NCI-H128 (cell line): ENCODE results near the gene ZBED5.
"Not testable (repeated sequence)": the region's sequence is repeated elsewhere in the genome, so short reads cannot be mapped to it uniquely, and the experiment has no call there.

ENCODE experiments used
- DNase-seq: peaks from one replicate; lab custom pipeline; 2025; ENCODE audit not compliant: unreplicated experiment; lab: John Stamatoyannopoulos, UW

ZBED5 gene

DNA sequence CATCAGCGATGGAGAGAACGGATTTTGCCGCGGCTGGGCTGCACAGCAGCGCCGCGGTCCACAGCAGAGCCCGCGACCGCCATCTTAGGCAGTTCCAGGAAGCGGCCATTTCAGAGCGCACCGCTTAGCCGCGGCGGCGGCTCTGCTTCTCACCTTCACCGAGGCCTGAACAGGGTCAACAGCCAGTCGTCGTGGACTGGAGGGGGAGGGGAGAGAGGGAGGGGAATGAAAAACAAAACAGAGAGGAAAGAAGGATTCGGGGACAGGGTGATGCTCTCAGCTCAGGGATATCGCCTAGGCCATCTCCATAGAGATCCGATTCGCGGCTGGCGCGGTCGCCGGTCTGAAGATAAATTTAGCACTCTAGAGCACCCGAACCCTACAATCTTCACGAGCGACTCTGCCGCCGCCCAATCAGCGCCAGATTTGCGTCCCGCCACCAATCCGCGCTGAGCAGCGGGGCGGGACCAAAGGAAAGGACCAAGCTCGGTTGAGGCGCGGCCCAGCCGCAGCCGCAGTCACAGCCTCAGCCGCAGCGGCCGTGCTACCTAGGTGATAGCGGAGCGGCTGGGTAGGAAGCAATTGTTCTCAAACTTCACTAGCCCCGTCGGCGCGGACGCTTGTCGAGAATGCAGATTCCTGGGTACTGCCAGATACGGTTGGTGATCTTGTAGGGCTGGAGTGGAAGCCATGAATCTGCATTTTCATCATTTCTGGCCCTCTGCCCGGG lies at the start of gene ZBED5:
TSS of gene ZBED5 (minus strand) at position 345 of the 730 bp plus-strand sequence. CDS start 3,108 bp downstream, outside the sequence.
- DNase-seq = peak; percentile 96

DNA sequence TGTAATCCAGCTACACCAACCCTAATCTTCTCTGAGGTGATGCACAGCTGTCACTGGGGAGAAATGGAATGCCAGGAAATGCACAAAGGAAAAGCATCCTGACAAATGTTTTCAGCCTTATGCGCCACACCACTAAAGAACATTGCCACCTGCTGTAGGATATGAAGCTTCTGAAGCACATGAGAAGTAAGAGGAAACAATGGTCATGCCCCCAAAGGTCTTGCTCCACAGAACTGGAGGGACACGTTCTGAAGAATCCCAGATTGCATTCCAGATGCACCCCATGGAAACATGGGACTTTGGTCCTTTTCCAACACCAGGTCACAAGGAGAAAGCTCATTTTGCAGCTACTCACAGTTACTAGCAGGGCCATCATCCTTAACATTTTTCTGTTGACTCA lies 48.7 kb upstream of the ZBED5 start:
- DNase-seq = no peak

DNA sequence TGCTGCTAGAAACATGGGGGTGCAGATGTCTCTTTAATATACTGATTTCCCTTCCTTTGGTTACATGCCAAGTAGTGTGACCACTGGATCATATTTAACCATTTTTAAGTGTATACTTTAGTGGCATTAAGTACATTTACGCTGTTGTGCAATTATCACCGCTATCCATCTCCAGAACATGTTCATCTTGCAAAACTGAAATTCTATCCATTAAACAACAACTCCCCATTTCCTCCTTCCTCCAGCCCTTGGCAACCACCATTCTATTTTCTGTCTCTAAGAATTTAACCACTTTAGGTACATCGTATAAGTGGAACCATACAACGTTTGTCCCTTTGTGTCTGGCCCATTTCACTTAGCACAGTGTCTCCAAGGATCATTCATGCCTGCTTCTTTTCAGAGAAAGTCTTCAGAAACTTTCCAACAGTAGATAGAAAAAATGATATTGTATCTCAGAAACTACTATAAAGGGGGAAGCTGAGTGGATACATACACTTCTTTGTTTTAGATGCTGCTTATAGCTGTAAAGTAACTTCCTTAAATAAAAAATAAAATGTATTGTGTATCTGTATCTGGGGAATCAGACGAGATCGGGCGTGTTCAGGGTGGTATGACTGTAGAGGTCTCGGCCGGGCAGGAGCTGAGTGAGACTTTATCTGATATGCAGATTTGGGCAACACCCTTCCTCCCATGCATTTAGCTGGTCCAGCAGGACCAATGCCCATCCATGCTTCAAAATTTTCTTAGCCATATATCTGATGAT lies 44.6 kb upstream of the ZBED5 start:
- peak; percentile 32 for DNase-seq

DNA sequence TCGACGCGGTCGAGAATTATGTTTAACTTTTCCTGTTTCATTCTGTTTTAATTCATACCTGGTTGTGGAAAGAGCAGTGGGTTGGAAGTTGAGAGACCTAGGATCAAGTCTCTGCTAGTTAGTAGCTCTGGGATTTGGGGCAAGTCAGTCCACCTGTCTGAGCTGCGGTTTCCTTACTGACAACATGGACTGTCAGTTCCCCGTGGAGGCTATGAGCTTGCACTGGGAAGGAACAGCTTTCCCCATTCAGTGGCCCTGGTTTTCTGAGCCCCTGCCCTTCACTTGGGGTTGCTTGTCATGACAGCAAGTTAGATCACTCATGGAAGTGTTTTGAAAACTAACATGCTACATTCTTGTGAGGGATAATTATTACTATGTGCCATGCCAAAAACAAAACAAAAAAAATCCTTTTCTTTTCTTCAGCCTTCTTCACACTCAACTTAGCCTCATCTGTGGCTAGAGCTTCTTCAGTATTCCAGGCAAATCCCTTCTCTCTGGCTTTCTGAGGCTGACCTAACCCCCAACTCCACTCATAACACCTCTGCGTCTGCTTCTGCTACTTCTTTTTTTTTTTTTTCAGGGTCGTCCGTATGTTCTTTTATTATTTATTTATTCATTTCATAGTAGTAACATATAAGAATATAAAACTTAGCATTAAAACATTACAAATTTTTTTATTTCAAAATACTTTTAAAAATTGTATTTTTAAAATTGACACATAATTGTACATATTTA lies 43.0 kb upstream of the ZBED5 start:
- no peak for DNase-seq

DNA sequence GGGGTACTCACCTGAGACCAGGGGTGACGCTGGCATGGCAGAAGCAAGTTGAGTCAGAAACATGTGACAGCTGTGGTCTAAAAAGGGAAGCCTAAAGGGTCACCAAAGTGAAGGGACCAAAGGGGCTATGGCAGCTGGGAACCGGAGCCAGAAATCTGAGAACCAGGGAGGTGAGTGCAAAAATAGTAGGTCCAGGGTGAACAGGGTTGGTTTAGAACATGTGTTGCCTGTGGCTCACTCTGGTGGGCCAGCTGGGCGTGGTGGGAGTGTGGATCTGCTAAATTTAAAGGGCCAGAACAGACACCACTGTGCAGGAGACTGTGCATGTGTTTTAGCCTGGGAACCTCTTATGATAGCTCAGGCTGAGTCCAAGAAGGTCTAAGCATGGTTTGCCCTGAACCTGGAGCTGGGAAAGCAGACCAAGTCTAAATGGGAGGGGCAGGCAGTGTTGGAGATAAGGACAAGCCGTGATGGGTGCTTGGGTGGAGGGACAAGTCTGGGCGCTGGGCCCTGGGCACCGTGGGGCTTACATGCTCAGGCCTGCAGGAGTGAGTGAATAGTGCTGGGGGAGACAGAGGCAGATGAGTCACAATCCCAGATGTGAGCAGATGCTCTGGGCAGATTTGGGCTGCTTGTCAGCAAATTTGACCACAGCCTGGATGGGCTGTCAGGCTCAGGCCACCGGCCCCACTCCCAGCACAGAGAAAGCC lies 41.4 kb upstream of the ZBED5 start:
- no peak for DNase-seq

DNA sequence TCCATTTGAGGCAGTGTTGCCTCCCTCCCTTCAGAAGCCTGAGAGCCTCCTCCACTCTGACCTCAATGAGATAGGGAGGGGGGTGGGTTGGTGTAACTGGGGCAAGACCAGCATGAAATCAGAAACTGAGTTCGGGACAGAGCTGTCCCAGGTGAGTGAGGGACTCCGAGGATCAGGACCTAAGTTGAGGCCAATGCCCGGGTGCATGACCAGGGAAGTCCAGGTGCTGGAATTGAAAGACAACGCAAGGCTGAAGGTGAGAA lies 40.8 kb upstream of the ZBED5 start:
- DNase-seq = no peak

DNA sequence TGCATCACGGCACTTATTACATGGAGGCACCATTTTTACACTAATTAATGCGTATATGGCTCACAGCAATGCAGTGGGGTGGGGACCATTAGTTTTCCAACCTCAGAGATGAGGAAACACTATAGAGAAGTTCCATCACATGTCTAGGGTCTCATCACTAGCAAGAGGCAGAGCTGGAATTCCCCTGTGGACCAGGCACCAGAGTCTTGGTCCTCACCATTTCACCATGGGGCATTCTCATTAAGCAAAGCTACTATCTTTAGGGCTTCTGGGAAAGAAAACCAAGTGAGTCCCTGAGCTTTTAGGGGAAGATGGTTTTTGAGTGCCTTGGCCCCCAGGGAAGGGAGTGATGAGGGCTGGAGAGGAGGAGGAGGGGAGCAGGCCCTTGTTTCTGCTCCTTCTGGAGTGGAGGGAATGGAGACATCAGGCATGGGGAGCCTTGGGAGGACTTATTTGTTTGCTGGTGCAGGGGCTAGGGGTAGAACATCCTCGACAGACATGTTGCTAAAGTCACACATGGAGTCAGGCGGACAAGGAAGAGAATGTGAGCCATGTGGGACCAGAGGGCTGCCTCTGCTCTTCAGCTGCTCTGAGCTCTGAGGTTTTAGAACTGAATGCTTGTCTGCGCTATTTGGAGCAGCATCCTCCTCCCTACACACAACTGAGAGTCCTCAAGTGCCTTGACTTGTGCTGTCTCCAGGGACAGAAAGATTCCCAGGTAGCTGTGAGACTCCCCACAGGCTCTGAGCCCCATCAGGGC lies 40.3 kb upstream of the ZBED5 start:
- DNase-seq = no peak

DNA sequence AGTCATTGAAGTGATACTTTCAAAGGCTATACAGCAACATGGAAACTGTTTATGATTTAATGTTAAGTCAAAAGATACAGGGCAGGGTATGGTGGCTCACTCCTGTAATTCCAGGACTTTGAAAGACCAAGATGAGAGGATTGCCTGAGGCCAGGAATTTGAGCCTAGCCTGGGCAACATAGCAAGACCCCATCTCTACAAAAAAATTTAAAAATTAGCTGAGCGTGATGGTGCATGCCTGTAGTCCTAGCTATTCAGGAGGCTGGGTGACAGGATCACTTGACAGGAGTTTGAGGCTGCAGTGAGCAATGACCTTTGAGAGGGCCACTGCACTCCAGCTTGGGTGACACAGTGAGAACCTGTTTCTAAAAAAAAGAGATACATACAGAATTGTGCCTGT lies 39.3 kb upstream of the ZBED5 start:
- no peak for DNase-seq

DNA sequence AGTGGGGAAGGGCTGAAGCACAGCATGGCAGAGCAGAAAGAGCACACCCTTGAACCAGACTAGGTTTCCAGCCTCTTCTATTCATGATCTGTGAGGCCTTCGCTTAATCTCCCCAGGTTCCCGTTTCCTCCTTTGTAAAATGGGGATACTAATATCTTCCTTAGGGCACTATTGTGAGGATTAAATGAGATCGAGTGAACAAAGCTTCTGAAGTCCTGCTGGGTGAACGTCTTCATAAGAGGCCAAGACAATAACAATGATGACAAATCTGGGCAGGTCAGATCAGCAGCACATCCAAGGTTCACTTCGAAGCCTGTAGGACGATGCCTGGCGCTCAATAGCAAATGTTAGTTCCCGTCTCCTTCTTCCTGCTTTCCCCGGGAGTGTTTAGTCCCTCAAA lies 38.6 kb upstream of the ZBED5 start:
- DNase-seq = no peak

DNA sequence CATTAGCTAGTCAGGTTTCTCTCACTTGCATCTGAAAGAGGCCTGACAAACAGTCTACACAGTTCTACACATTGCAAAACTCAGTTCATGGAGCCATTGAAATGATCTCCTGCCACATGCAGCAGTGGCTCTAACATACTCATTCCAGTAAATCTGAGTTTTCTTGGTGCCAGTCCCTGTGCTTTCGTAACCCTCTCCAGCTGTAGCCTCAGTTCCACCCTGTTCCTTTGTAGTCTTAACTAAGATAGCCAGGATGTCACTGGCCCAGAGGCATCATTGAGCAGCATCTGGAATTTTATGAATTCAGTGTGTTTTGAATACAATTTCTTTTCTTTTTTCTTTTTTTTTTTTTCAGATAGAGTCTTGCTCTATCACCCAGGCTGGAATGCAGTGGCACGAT lies 37.4 kb upstream of the ZBED5 start:
- DNase-seq = no peak

DNA sequence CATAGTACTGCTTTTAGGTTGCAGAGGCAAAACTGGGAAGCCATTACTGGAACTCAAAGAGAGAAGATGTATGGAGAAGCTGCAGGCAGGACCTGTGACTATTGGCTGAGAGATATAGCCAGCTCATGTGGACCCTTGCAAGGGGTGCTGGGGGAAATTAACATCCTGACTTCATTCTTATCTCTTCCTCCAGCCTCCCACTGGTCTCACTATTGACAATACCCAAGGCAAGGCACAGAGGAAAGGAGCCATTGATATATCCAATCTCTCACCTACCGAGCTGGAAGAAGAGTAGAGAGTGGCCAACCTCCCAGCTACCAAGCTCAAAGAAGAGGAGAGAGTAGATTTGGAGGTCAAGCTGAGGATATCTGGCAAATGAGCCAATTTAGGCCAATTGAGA lies 36.8 kb upstream of the ZBED5 start:
- DNase-seq = no peak

DNA sequence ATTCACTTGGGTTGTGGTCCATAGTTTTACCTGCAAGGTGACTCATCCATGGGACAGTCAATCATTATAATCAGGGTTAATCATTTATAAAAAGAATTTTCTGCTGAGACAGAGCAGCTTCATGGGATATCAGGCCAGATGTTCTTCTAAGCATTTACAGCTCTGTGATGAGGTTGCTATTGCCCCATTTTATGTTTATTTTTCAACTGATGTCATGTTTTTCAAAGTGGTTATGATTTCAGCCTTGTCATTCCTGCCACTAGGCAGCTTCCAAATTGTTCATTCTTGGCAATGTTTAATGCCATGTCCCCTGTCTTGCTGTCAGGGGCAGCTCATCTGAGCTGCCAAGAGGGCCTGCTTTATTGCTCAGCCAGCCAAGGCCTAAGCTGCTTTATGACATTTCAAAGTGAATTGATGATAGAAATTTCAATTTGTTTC lies 35.9 kb upstream of the ZBED5 start:
- no peak for DNase-seq

DNA sequence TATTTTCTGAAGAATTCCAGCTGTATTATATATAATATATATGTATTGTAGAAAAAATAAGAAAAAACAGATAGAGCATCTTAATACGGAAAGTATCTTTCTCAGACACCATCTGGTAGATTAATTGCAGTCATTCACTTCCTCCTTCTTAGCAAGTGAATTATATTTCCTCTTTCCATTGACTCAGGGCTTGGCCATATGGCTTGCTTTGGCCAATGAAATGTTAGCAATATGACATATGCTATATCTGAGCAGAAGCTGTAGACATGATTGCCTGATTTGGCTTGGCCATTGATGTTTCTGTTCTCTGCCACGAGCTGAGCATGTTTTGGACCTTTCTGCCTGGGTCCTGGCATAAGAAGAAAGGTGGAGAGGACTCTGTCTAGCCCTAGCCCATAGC lies 34.4 kb upstream of the ZBED5 start:
- DNase-seq = no peak

DNA sequence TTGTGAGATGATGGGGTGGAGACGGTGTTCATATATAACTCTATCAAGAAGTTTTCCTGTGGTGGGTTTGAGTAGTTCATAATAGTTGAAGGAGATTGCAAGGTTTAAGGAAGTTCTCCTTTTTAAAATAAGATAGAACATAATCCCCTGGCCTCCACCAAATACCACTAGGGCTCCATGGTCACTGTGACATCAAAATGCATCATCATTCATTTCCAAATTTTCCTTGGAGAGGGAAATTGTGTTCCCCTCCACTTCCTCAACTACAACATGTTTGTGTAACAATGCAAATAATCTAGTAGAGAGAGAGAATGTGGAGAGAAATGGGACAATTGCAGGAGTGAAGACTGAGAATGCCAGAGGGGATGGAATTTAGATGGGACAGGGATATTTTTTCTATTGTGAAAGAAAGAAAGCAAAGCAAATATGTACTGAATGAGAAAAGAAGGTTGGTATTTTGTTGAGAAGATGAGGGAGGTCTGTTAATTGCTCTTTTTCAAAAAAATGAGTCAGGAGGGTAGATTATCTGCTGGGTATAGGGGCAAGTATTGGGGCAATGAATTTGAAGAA lies 33.4 kb upstream of the ZBED5 start:
- no peak for DNase-seq

DNA sequence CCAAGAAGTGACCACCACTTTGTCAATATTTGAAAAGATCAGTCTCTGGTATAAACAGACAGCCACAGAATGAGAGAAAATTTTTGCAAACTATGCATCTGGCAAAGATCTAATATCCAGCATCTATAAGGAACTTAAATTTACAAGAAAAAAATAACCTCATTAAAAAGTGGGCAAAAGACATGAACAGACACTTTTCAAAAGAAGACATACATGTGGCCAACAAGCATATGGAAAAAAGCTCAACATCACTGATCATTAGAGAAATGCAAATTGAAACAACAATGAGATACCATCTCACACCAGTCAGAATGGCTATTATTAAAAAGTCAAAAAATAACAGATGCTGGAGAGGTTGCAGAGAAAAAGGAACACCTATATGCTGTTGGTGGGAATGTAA lies 32.2 kb upstream of the ZBED5 start:
- not testable (repeated sequence) for DNase-seq

DNA sequence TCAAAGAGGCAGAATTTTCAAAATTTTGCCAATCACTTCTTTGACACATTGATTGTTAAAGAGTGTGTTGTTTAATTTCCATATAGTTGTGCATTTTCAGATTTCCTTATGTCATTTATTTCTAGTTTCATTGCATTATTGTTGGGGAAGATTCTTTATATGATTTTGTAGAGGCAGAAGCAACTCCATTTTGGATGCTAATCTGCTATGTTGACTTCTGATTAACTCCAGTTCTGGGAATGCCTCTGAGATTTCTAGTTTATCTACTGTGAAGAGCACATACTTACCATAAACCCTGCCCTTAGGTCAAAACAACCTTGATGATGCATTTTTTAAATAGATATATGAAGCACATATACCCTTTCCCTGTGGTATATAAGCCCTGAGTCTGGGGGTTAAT lies 29.5 kb upstream of the ZBED5 start:
- DNase-seq = no peak

DNA sequence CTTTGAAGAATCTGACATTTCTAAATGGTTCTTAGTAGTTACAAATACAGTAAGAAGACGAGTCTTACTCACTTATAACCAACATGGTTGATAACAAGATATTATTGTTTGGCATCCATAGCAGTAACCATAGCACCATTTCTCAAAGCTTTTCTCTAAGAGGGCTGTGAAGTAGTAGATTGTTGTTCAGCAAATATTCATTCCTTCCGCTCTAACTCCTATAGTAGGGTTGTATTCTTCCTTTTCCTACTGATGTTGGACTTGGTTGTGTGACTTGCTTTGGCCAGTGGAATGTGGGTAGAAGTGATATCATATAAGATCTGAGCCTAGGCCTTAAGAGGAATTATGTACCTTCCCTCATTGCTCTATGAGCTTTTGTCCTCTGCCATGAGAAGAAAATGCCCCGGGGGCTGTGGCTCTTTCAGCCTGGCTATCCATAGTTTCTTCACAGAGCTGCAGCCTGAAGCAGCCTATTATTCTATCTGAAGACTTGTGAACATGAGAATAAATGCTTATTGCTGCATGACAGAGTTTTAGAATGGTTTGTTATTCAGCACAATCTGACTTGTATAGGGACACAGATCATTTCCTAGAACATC lies 28.9 kb upstream of the ZBED5 start:
- no peak for DNase-seq

DNA sequence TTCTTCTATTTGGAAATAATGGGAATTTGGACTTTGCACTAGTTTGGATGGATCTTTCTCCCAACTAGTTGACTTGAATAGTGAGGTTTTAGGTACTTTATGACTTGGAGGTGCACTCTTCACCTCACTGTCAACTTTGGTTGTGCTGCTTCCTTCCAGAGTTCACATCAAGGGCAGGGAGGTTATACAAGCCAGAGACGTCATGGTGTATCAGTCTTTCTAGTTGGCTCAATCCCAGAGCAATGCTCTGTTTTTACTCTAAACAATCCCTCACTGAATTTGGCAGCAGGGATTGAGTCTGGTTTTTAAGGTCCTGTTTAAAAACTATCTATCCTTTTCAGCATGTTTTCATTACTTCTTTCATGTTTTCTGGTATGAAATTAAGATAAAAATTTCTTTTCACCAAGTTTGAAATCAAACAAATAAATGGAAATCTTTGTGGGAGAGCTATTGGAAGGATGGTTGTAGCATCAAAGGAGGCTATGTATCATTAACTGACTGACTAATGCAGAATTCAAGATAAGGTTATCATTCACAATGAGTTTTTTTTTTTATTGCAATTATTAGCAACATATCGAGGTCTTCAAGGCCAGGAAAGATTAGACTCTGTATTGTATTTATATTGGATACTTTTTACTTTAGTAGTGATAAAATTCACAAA lies 28.0 kb upstream of the ZBED5 start:
- no peak for DNase-seq

DNA sequence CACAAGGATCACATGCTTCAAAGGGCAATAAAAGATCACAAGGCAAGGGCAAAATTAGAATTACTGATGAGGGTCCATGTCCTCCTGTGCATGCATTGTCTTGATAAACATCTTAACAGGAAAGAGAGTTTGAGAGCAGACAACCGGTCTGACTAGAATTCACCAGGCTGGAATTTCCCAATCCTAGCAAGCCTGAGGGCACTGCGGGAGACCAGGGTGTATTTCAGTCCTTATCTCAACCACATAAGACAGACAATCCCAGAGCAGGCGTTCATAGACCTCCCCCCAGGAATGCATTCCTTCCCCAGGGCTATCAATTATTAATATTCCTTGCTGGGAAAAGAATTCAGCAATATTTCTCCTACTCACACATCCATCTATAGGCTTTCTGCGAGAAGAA lies 26.4 kb upstream of the ZBED5 start:
- DNase-seq = not testable (repeated sequence)

DNA sequence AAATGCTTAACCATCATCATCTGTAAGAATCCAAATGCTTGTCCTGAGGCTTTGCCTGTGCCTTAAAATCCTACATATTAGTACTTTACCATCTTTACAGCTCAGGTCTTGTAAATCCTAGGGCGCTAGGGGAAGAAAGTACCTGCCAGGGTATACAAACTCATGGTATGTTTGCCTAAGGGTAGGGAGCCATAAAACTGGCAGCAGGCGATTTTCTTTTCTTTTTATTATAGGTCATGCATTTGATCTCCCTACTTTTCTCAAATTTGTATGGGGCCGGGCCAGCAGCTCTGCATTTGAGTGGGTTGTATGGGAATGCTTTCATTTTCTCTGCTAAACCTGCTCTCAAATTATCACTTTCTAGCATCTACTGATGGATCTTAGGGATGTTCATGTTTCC lies 24.0 kb upstream of the ZBED5 start:
- no peak for DNase-seq
